Liver (tissue), 9 donors: Measurements from ENCODE around the gene SLC38A6. TPM values are rescaled to one million over a fixed set of nuclear protein-coding genes. Genes with fewer than 3 reads are reported as not detected.

Experiments
- DNase-seq: peaks from one replicate; pipeline ENCODE4 v3.0.0-alpha.2; 2017; ENCODE audit warnings: low spot score
- H3K27ac ChIP-seq, 2 donors: one replicate each; pipeline ENCODE4 v1.7.0; 2013; ENCODE audit warnings: inconsistent platforms in 2 of 2, low read length in 2 of 2, control low read depth in 1 of 2, low read depth in 1 of 2, mild to moderate bottlenecking in 1 of 2
- H3K27me3 ChIP-seq, 4 donors: one replicate each; pipeline versions ENCODE4 v1.6.1 to v1.7.0; 2013; ENCODE audit warnings: low read length in 3 of 4, inconsistent platforms in 1 of 4, mild to moderate bottlenecking in 1 of 4, moderate library complexity in 1 of 4; ENCODE audit not compliant: control insufficient read depth in 4 of 4, insufficient read depth in 4 of 4
- H3K36me3 ChIP-seq, 4 donors: one replicate each; pipeline versions ENCODE4 v1.6.1 to v1.7.0; 2013; ENCODE audit warnings: low read length in 3 of 4, mild to moderate bottlenecking in 3 of 4, low read depth in 1 of 4, moderate library complexity in 1 of 4; ENCODE audit not compliant: control insufficient read depth in 4 of 4, insufficient read depth in 3 of 4
- H3K4me1 ChIP-seq, 4 donors: one replicate each; pipeline versions ENCODE4 v1.6.1 to v1.7.0; 2013; ENCODE audit warnings: low read length in 3 of 4, mild to moderate bottlenecking in 3 of 4, moderate library complexity in 1 of 4; ENCODE audit not compliant: control insufficient read depth in 4 of 4, insufficient read depth in 4 of 4
- H3K4me3 ChIP-seq, 3 donors: one replicate each; pipeline versions ENCODE4 v1.6.1 to v1.7.0; 2013; ENCODE audit warnings: low read length in 3 of 3, control low read depth in 1 of 3, low read depth in 1 of 3, mild to moderate bottlenecking in 1 of 3
- H3K9ac ChIP-seq, 2 donors: one replicate each; pipeline ENCODE4 v1.7.0; 2013; ENCODE audit warnings: low read length in 2 of 2, mild to moderate bottlenecking in 2 of 2, moderate library complexity in 2 of 2, control low read depth in 1 of 2, low read depth in 1 of 2
- H3K9me3 ChIP-seq, 4 donors: one replicate each; pipeline versions ENCODE4 v1.6.1 to v1.7.0; 2013; ENCODE audit warnings: low read length in 3 of 4; ENCODE audit not compliant: control insufficient read depth in 4 of 4
- EGR1 ChIP-seq, 2 donors: IDR thresholded peaks; 2 replicates each; pipeline ENCODE4 v1.6.1; 2016 to 2018; ENCODE audit warnings: antibody characterized with exemption in 2 of 2, low read depth in 2 of 2
- FOXA1 ChIP-seq: IDR thresholded peaks from 2 replicates; pipeline ENCODE4 v1.6.1; 2016; ENCODE audit warnings: antibody characterized with exemption
- FOXA2 ChIP-seq: IDR thresholded peaks from 2 replicates; pipeline ENCODE4 v1.6.1; 2016; ENCODE audit warnings: antibody characterized with exemption
- GABPA ChIP-seq, 2 donors: IDR thresholded peaks in 1 of 2; conservative IDR thresholded peaks in 1 of 2; 2 replicates each; pipeline ENCODE4 v1.6.1; 2016; ENCODE audit warnings: antibody characterized with exemption in 2 of 2, mild to moderate bottlenecking in 1 of 2, moderate library complexity in 1 of 2
- HNF4A ChIP-seq, 2 donors: conservative IDR thresholded peaks; 2 replicates each; pipeline ENCODE4 v1.6.1; 2016; ENCODE audit warnings: antibody characterized with exemption in 2 of 2, mild to moderate bottlenecking in 2 of 2
- HNF4G ChIP-seq: IDR thresholded peaks from 2 replicates; pipeline ENCODE4 v1.6.1; 2016; ENCODE audit warnings: antibody characterized with exemption
- JUND ChIP-seq, 2 donors: IDR thresholded peaks; 2 replicates each; pipeline ENCODE4 v1.6.1; 2016; ENCODE audit warnings: antibody characterized with exemption in 2 of 2
- NR2F2 ChIP-seq: IDR thresholded peaks from 2 replicates; pipeline ENCODE4 v1.6.1; 2016; ENCODE audit warnings: antibody characterized with exemption
- RAD21 ChIP-seq, 2 donors: IDR thresholded peaks; 2 replicates each; pipeline ENCODE4 v1.6.1; 2016; ENCODE audit warnings: antibody characterized with exemption in 2 of 2, mild to moderate bottlenecking in 2 of 2
- RXRA ChIP-seq, 2 donors: IDR thresholded peaks; 2 replicates each; pipeline ENCODE4 v1.6.1; 2017 to 2018; ENCODE audit warnings: antibody characterized with exemption in 2 of 2, mild to moderate bottlenecking in 1 of 2
- SP1 ChIP-seq: IDR thresholded peaks from 2 replicates; pipeline ENCODE4 v1.6.1; 2018; ENCODE audit warnings: antibody characterized with exemption, mild to moderate bottlenecking
- TAF1 ChIP-seq: conservative IDR thresholded peaks from 2 replicates; pipeline ENCODE4 v1.6.1; 2016; ENCODE audit warnings: antibody characterized with exemption, mild to moderate bottlenecking
- YY1 ChIP-seq: IDR thresholded peaks from 2 replicates; pipeline ENCODE4 v1.6.1; 2016; ENCODE audit warnings: antibody characterized with exemption, mild to moderate bottlenecking
- WGBS: extraction: QIAGEN DNeasy Blood & Tissue Kit; methylation state at CpG from one replicate; pipeline ENCODE4 v1.1.7; 2013; 5-methylcytosine and 5-hydroxymethylcytosine counted together
- polyA plus RNA-seq, 2 donors: library from polyadenylated mRNA; stranded (reverse) in 1 of 2; unstranded in 1 of 2; fragments of 200-250 nt in 1 of 2; fragments of >200 nt in 1 of 2; fragmentation: Nextera tagmentation in 1 of 2; extraction: Ambion mirVana in 1 of 2; gene quantifications; one replicate each; pipeline versions ENCODE4 v1.2.1 to v1.2.3, GENCODE V29; 2013 to 2015
- total RNA-seq, 2 donors: library from RNA; depleted of rRNA; stranded (reverse); fragments of >200 nt; gene quantifications; one replicate each; pipeline ENCODE4 v1.2.3, GENCODE V29; 2014
- TF ChIP-seq, protein P1 (sequence below): IDR thresholded peaks from 2 replicates; pipeline ENCODE4 v1.6.1; 2016; ENCODE audit warnings: antibody characterized with exemption, mild to moderate bottlenecking
- TF ChIP-seq, protein P2 (sequence below): IDR thresholded peaks from 2 replicates; pipeline ENCODE4 v1.6.1; 2016; ENCODE audit warnings: antibody characterized with exemption
- TF ChIP-seq, protein P3 (sequence below): fragments of 150-350 bp; IDR thresholded peaks from 2 replicates; pipeline ENCODE4 v1.5.1; 2017; ENCODE audit warnings: improper control_type of control experiment, low read depth, low read length; ENCODE audit not compliant: missing input control
- TF ChIP-seq, protein P4 (sequence below): IDR thresholded peaks from 2 replicates; pipeline ENCODE4 v1.6.1; 2016; ENCODE audit warnings: antibody characterized with exemption
- TF ChIP-seq, protein P5 (sequence below): IDR thresholded peaks from 2 replicates; pipeline ENCODE4 v1.6.1; 2016; ENCODE audit warnings: antibody characterized with exemption
- donor health status: healthy.
- donor health status: healthy.
- donor health status: healthy.
- donor health status: healthy.
- donor health status: healthy.

SLC38A6 gene
- total and polyA plus RNA-seq, 4 donors: 2.6 to 10.6 (median 6.4) TPM

DNA sequence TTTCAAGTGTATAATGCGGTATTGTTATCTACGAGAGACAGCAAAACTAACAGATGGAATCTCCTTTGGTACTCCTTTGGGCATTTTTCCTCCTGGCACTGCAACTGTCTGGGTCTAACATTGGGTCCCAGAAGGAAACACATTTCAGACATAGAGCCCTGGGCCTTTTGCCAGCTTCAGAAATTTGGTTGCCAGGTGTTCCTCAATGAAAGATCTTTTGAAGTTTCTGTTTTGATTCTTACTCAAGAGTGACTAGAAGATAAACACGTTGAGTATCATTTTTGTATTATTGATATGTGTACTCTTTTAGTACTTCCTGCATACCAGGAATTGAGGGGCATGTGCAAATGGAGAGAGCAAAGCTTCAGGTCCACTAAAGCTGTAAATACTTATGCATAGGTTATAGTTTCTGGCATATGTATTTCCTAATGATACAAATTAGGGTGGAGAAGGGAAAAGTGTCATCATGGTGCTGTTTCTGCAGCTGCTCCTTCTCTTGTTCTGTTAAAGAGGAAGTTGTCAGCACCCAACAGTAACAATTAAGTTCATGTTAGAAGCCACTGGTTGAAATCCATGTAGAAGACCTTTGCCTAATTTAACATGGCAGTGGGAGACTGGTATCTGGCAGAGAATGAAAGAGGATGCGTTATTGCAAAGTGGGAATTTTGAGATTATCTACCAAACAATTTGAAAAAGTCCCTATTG lies 53.5 kb downstream of the SLC38A6 start:
- no peak for DNase-seq
- Histone ChIP-seq H3K27me3 (no peaks in the 10 kb centered on the region), H3K27ac (no peak overlapping the region), H3K4me1 (no peaks in the 10 kb centered on the region), H3K4me3 (no peak overlapping the region), H3K36me3 (no peaks in the 10 kb centered on the region), H3K9ac (no peak overlapping the region), H3K9me3 (no peaks in the 10 kb centered on the region)
- TF ChIP-seq JUND (IDR thresholded peaks at IDR 0.05) (no peak), EGR1 (IDR thresholded peaks at IDR 0.05; ENCODE audit: low read depth in 2 of 2) (no peak), GABPA (IDR thresholded peaks at IDR 0.05 in 1 of 2, conservative IDR thresholded peaks at IDR 0.05 in 1 of 2) (no peak), YY1 (no peak), HNF4G (no peak), RXRA (IDR thresholded peaks at IDR 0.05) (no peak), FOXA1 (no peak), HNF4A (conservative IDR thresholded peaks at IDR 0.05) (no peak), NR2F2 (no peak)
- TF ChIP-seq, protein P1, sequence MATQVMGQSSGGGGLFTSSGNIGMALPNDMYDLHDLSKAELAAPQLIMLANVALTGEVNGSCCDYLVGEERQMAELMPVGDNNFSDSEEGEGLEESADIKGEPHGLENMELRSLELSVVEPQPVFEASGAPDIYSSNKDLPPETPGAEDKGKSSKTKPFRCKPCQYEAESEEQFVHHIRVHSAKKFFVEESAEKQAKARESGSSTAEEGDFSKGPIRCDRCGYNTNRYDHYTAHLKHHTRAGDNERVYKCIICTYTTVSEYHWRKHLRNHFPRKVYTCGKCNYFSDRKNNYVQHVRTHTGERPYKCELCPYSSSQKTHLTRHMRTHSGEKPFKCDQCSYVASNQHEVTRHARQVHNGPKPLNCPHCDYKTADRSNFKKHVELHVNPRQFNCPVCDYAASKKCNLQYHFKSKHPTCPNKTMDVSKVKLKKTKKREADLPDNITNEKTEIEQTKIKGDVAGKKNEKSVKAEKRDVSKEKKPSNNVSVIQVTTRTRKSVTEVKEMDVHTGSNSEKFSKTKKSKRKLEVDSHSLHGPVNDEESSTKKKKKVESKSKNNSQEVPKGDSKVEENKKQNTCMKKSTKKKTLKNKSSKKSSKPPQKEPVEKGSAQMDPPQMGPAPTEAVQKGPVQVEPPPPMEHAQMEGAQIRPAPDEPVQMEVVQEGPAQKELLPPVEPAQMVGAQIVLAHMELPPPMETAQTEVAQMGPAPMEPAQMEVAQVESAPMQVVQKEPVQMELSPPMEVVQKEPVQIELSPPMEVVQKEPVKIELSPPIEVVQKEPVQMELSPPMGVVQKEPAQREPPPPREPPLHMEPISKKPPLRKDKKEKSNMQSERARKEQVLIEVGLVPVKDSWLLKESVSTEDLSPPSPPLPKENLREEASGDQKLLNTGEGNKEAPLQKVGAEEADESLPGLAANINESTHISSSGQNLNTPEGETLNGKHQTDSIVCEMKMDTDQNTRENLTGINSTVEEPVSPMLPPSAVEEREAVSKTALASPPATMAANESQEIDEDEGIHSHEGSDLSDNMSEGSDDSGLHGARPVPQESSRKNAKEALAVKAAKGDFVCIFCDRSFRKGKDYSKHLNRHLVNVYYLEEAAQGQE: no peak
- TF ChIP-seq, protein P2, sequence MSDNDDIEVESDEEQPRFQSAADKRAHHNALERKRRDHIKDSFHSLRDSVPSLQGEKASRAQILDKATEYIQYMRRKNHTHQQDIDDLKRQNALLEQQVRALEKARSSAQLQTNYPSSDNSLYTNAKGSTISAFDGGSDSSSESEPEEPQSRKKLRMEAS: no peak
- 74% methylated on average over 4 of the region's 4 CpGs for WGBS

DNA sequence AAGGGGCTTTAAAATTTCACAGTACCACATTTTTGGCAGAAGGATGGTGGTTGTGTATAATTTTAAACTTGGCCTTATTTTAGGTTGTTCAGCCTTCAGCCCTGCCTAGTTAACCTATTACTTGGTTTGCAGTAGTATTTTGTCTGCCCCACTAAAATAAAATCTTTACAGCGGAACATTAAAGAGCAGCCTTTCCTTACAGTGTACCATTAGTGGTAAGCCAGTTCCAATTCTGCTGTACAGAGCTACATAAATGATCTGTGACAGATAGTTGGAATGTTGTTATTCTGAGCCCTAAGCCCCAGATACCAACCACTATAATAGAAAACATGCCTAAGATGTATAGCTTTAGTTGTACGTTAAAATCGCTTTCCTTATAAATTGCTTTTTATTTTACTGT lies 56.2 kb downstream of the SLC38A6 start:
- H3K4me3 ChIP-seq: no peak overlapping the region
- TF ChIP-seq, protein P3, sequence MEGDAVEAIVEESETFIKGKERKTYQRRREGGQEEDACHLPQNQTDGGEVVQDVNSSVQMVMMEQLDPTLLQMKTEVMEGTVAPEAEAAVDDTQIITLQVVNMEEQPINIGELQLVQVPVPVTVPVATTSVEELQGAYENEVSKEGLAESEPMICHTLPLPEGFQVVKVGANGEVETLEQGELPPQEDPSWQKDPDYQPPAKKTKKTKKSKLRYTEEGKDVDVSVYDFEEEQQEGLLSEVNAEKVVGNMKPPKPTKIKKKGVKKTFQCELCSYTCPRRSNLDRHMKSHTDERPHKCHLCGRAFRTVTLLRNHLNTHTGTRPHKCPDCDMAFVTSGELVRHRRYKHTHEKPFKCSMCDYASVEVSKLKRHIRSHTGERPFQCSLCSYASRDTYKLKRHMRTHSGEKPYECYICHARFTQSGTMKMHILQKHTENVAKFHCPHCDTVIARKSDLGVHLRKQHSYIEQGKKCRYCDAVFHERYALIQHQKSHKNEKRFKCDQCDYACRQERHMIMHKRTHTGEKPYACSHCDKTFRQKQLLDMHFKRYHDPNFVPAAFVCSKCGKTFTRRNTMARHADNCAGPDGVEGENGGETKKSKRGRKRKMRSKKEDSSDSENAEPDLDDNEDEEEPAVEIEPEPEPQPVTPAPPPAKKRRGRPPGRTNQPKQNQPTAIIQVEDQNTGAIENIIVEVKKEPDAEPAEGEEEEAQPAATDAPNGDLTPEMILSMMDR: no peak
- TF ChIP-seq SP1 (no peak), FOXA1 (no peak), HNF4A (conservative IDR thresholded peaks at IDR 0.05) (no peak), HNF4G (no peak), EGR1 (IDR thresholded peaks at IDR 0.05; ENCODE audit: low read depth in 2 of 2) (no peak), RAD21 (IDR thresholded peaks at IDR 0.05) (no peak), FOXA2 (no peak), YY1 (no peak), JUND (IDR thresholded peaks at IDR 0.05) (no peak), GABPA (IDR thresholded peaks at IDR 0.05 in 1 of 2, conservative IDR thresholded peaks at IDR 0.05 in 1 of 2) (no peak), RXRA (IDR thresholded peaks at IDR 0.05) (no peak), TAF1 (no peak), NR2F2 (no peak)
- TF ChIP-seq, protein P4, sequence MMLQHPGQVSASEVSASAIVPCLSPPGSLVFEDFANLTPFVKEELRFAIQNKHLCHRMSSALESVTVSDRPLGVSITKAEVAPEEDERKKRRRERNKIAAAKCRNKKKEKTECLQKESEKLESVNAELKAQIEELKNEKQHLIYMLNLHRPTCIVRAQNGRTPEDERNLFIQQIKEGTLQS: no peak
- TF ChIP-seq, protein P5, sequence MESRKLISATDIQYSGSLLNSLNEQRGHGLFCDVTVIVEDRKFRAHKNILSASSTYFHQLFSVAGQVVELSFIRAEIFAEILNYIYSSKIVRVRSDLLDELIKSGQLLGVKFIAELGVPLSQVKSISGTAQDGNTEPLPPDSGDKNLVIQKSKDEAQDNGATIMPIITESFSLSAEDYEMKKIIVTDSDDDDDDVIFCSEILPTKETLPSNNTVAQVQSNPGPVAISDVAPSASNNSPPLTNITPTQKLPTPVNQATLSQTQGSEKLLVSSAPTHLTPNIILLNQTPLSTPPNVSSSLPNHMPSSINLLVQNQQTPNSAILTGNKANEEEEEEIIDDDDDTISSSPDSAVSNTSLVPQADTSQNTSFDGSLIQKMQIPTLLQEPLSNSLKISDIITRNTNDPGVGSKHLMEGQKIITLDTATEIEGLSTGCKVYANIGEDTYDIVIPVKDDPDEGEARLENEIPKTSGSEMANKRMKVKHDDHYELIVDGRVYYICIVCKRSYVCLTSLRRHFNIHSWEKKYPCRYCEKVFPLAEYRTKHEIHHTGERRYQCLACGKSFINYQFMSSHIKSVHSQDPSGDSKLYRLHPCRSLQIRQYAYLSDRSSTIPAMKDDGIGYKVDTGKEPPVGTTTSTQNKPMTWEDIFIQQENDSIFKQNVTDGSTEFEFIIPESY: no peak
- TF ChIP-seq, protein P1: no peak
- TF ChIP-seq, protein P2: no peak
- no peaks in the 10 kb centered on the region for H3K36me3 ChIP-seq
- H3K9ac ChIP-seq: no peak overlapping the region
- WGBS: 98% methylated on average over 3 of the region's 3 CpGs
- H3K27ac ChIP-seq: no peak overlapping the region
- no peaks in the 10 kb centered on the region for H3K9me3 ChIP-seq
- no peaks in the 10 kb centered on the region for H3K4me1 ChIP-seq
- DNase-seq: no peak
- H3K27me3 ChIP-seq: no peaks in the 10 kb centered on the region
